Measurements from ENCODE around the gene SPACA6.

DNA sequence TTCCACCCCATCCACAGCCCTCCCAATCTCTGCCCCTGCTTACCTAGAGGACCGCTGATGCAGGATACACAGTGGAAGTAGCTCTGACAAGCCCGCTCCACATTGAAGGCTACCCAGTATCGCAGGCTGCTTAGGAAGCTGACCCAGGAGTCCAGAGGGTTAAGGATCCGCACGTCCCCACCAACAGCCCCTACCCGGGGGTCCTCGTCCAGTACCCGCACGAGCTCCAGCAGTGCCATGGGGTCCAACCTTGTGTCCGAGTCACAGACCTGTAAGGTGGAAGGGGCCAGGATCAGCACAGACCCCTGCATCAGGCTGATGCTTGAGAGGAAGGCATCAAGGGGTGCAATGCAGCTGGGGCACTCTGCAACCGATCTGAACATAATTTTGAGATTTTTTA is 23.8 kb downstream of the SPACA6 start:
- TF ChIP-seq SRF (CRISPR knock-in tag; IDR thresholded peaks at IDR 0.05) (no peak), POLR2A (conservative IDR thresholded peaks at IDR 0.05) (no peak), CTCF (IDR thresholded peaks at IDR 0.05 in 2 of 3, conservative IDR thresholded peaks at IDR 0.05 in 1 of 3; ENCODE audit: insufficient read depth in 2 of 3, low read depth in 1 of 3, low read length in 3 of 3) (no peak), SRSF1 (IDR thresholded peaks at IDR 0.05; ENCODE audit: low read depth, low read length) (no peak), CHD2 (IDR thresholded peaks at IDR 0.05; ENCODE audit: low read depth, low read length) (no peak), MNT (conservative IDR thresholded peaks at IDR 0.05) (no peak)
